ENCODE results near the gene DCC. TPM values are rescaled to one million over a fixed set of nuclear protein-coding genes. Genes with fewer than 3 reads are reported as not detected.

The DCC gene
- total RNA-seq, 1 donor from 2014 or later, result 0.24 TPM

DNA sequence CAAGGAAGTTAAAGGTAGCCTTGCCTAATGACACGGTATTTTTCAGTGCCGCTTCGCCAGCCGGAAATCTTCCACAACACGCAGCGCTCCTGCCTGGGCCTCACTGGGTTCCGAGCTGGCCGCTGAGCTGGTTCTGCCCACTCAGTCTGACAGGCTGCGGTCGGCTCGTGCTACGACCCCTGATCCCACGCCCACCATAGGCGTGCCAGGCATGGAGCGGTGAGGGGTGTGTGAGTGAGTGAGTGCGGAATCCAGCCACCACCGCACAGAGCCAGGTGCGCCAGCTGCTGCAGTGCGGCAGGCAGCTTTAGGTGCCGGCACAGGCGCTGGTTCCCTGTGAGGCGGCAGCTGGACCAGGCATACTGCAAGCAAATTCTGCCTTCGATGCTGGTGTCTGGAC, 407.9 kb downstream of the DCC start:
- TF ChIP-seq, protein P1, sequence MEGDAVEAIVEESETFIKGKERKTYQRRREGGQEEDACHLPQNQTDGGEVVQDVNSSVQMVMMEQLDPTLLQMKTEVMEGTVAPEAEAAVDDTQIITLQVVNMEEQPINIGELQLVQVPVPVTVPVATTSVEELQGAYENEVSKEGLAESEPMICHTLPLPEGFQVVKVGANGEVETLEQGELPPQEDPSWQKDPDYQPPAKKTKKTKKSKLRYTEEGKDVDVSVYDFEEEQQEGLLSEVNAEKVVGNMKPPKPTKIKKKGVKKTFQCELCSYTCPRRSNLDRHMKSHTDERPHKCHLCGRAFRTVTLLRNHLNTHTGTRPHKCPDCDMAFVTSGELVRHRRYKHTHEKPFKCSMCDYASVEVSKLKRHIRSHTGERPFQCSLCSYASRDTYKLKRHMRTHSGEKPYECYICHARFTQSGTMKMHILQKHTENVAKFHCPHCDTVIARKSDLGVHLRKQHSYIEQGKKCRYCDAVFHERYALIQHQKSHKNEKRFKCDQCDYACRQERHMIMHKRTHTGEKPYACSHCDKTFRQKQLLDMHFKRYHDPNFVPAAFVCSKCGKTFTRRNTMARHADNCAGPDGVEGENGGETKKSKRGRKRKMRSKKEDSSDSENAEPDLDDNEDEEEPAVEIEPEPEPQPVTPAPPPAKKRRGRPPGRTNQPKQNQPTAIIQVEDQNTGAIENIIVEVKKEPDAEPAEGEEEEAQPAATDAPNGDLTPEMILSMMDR (IDR thresholded peaks at IDR 0.05), result no peak

DNA sequence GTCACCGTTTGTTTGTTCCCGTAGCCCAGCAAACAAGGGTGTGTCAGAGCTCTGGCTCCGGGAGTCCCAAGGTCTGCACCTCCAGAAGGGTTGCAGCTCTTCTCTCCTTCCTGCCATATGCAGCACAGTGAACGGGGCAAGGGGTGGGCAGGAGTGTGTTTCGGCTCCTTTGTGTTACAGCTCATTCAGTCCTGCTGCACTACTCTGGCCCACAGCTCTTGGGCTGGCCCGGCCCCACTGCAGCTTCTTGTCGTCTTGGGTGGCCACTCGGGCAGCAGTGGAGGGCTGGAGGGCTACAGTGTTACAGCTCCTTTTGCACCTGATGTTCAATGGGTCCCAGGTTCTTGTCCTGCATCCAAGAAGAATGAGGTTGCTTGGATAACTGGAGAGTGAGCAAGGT, 408.3 kb downstream of the DCC start:
- Mint-ChIP-seq H3K36me3 (ENCODE audit: unreplicated experiment) (no peaks in the 10 kb centered on the region), H3K27ac (ENCODE audit: unreplicated experiment) (no peak overlapping the region), H3K27me3 (ENCODE audit: unreplicated experiment) (no peaks in the 10 kb centered on the region), H3K4me3 (ENCODE audit: unreplicated experiment) (no peak overlapping the region), H3K9me3 (ENCODE audit: unreplicated experiment) (peaks cover 8% of the 10 kb centered on the region), H3K4me1 (ENCODE audit: unreplicated experiment) (no peaks in the 10 kb centered on the region)
- TF ChIP-seq, protein P1 (IDR thresholded peaks at IDR 0.05), result no peak
- DNase-seq (ENCODE audit: extremely low spot score, unreplicated experiment), result no peak

More for the DNA sequence above, 407.9 kb downstream of the DCC start:
- Mint-ChIP-seq H3K27ac (ENCODE audit: unreplicated experiment) (no peak overlapping the region), H3K27me3 (ENCODE audit: unreplicated experiment) (no peaks in the 10 kb centered on the region), H3K4me1 (ENCODE audit: unreplicated experiment) (no peaks in the 10 kb centered on the region), H3K9me3 (ENCODE audit: unreplicated experiment) (peaks cover 8% of the 10 kb centered on the region), H3K36me3 (ENCODE audit: unreplicated experiment) (no peaks in the 10 kb centered on the region), H3K4me3 (ENCODE audit: unreplicated experiment) (no peak overlapping the region)
- no peak for DNase-seq (ENCODE audit: extremely low spot score, unreplicated experiment)

DNA sequence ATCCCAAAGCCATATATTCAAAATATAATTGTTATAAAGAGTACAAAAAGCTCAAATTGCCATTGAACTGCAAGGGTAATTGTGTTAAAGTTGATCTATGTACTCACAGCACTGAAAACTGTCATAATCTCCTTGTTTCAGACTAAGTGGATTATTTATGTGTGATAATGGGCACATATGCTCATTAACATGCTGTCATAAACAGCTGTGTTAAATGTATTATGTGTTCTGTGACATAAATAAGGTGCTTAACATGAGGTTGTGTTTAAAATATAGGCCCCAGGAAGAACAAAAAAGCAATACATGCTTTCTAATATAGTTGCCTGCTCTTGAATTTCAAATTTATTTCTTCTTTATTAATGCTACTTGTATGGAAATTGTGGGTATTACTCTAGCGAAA, 409.5 kb downstream of the DCC start:
- TF ChIP-seq, protein P1 (IDR thresholded peaks at IDR 0.05), result no peak
- Mint-ChIP-seq H3K27ac (ENCODE audit: unreplicated experiment) (no peak overlapping the region), H3K9me3 (ENCODE audit: unreplicated experiment) (peaks cover 8% of the 10 kb centered on the region), H3K27me3 (ENCODE audit: unreplicated experiment) (no peaks in the 10 kb centered on the region), H3K4me1 (ENCODE audit: unreplicated experiment) (no peaks in the 10 kb centered on the region), H3K4me3 (ENCODE audit: unreplicated experiment) (no peak overlapping the region), H3K36me3 (ENCODE audit: unreplicated experiment) (no peaks in the 10 kb centered on the region)
- DNase-seq (ENCODE audit: extremely low spot score, unreplicated experiment), result no peak

DNA sequence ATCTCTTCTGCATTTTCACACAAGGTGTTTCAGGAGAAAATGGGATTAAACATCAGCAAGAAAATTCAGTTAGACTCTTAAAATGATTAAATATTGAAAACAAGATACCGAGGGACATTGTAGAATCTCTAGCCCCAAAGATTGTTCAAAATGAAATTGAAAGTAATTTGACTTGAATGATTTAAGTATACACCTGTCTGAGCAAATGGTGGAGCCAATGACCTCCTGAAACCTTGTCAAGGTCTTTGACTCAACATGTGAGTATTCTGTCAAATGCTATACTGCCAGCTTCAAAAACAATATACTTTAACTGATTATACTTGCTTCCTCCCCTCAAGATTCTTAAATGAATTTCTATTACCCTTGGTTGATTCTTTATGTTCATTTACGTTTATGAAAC, 411.0 kb downstream of the DCC start:
- Mint-ChIP-seq H3K4me3 (ENCODE audit: unreplicated experiment) (no peak overlapping the region), H3K36me3 (ENCODE audit: unreplicated experiment) (no peaks in the 10 kb centered on the region), H3K27me3 (ENCODE audit: unreplicated experiment) (no peaks in the 10 kb centered on the region), H3K4me1 (ENCODE audit: unreplicated experiment) (no peaks in the 10 kb centered on the region), H3K9me3 (ENCODE audit: unreplicated experiment) (peaks cover 8% of the 10 kb centered on the region), H3K27ac (ENCODE audit: unreplicated experiment) (no peak overlapping the region)
- TF ChIP-seq, protein P1 (IDR thresholded peaks at IDR 0.05), result no peak
- DNase-seq (ENCODE audit: extremely low spot score, unreplicated experiment), result no peak

DNA sequence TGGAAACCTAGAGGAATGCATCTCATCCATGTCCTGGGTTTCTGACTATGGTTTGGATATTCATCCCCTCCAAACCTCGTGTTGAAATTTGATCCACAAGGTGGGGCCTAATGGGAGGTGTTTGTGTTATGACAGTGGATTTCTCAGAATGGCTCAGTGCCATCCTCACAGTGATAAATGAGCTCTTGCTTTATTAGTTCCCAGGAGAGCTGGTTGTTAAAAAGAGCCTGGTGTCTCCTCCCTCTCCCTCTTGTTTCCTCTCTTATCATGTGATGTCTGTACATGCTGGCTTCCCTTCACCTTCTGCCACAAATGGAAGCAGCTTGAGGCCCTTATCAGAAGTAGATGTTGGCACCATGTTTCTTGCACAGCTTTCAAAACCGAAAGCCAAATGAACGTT, 424.3 kb downstream of the DCC start:
- TF ChIP-seq, protein P1 (IDR thresholded peaks at IDR 0.05), result no peak
- no peak overlapping the region for H3K27ac Mint-ChIP-seq (ENCODE audit: unreplicated experiment)
- H3K27me3 Mint-ChIP-seq (ENCODE audit: unreplicated experiment), result no peaks in the 10 kb centered on the region
- no peak overlapping the region for H3K4me3 Mint-ChIP-seq (ENCODE audit: unreplicated experiment)
- H3K9me3 Mint-ChIP-seq (ENCODE audit: unreplicated experiment), result peaks cover 26% of the 10 kb centered on the region
- no peak for DNase-seq (ENCODE audit: extremely low spot score, unreplicated experiment)
- H3K36me3 Mint-ChIP-seq (ENCODE audit: unreplicated experiment), result no peaks in the 10 kb centered on the region
- no peaks in the 10 kb centered on the region for H3K4me1 Mint-ChIP-seq (ENCODE audit: unreplicated experiment)
